Umbilical cord (tissue), 2 donors: Measurements from ENCODE around the gene PHKA2. TPM values are rescaled to one million over a fixed set of nuclear protein-coding genes. Genes with fewer than 3 reads are reported as not detected.
A peak's percentile ranks its signal among the peaks of the same experiment; 100 is the strongest.

Experiments used
- DNase-seq: peaks from one replicate; pipeline ENCODE4 v3.0.0-alpha.2; 2015; ENCODE audit warnings: low spot score
- total RNA-seq: library from RNA; depleted of rRNA; stranded (reverse); fragments of >200 nt; gene quantifications from one replicate; pipeline ENCODE4 v1.2.3, GENCODE V29; 2014; ENCODE audit warnings: low replicate concordance; ENCODE audit not compliant: insufficient read depth

PHKA2 gene
- total RNA-seq, 1 donor from 2014 or later = 8.7 TPM

DNA sequence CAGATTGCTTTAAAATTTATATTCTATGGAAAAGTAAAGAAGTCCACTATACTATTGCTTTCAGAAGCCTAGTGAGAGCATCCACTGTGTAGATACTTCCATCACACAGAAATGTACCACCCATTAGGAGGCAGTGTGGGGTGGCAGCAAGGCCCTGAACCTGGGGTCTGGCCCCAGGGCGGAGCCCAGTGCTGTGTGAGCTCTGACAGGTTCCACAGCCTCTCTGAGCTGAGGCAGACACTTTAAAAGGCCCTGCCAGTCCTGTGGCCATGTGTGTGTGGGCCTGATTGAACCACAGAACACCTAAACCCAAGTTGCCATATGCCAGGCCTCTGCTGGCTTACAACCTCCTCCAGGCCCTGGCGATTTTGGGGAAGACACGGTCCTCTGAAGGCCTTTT is 49.2 kb downstream of the PHKA2 start:
- DNase-seq = no peak

DNA sequence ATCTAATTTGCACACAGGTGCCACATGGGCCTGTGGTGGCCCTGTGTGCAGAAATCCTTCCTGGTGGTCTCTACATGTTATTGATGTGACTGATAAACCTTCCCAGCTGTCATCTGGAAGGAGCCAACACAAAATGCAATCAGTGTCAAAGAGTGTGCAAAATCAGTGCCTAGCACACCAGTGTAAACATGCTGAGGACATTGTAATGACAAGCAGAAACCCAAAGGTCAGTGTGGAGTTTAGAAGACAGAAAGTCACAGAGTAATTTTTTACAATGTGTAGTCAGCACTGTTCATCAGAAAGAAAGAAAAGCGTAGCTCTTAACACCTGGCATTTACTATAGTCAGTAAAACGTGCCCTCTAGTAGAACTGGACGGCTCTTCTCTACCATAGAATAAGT is 50.3 kb downstream of the PHKA2 start:
- DNase-seq = no peak

DNA sequence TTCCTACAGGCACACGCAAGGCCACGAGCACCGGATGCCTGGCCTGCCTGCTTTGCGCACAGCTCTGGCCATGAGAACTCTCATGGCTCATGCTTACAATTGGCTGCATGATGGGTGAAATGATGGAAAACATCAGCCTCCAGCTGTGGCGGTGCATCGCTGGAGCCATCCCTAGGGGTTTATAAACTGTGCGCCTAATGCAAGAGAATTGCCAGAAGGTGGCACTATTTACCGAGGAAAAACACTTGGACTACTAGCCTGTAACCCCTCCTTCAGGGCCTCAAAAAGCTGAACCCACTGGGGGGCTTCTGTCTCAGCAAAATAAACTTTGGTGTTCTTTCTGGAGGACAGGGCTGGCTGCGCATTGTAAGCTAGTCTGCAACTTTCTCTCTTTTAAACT is 51.9 kb downstream of the PHKA2 start:
- peak; percentile 4 for DNase-seq

DNA sequence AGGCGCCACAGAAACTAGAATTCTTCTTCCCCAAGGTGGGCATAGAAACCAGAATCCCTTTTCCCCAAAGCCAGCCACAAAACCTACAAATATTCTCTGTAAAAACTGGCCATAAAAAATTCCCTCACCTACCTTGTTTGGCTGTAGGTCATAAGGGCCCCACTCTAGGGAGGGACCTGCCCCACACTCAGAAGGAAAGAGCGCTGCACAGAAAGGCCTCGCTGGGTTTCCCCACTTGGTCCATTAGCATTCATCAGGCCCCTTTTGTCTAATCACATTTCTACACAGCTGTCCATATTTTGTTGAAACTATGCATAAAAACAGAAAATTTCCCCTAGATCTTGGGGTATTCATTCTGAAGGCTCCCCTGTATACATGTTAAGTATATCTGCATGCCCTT is 54.1 kb downstream of the PHKA2 start:
- no peak for DNase-seq

DNA sequence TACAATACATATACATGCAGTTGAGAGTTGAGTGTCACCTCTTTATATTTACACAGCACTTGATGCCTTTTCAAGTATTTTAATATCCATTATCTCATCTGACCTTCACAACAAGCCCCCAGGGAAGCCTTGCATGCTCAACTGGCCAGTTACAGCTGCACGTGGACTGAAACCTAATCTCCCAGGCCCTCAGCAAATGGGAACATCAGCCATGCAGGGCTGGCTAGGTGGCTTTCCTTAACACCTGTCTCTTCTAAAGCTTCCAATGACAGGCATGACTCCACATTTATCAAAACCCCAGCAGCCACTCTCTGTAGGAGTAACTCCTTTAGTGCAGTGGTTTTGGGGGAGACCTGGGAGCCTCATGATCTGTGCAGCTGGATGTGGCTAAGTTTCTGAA is 56.4 kb downstream of the PHKA2 start:
- no peak for DNase-seq

DNA sequence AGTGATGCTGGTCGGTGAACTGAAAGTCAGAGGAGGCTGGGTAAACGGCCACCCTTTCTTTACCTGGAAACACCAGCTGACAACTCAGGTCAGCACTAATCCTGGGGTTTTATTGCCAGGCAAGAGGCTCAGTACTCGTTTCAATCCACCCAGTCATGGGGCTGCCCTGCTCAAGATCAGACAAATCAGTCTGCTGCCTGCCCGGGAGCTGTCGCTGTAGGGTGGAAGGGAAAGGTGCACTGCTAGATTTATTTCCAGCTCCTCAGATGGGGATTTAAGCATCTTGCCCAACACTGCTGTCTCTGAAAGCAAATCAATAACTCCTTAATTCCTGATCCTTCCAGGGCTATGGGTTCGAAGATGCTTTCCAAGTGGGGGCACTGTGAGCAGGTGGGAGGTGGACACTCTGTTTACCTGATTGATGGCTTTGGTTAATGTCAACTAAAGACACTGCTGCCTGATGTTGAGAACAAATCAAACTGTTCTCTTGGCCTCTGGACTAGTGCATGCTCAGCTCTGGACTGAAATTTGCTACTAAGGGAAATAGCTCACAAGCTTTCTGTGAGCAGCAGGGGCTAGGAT is 59.3 kb downstream of the PHKA2 start:
- DNase-seq = no peak

DNA sequence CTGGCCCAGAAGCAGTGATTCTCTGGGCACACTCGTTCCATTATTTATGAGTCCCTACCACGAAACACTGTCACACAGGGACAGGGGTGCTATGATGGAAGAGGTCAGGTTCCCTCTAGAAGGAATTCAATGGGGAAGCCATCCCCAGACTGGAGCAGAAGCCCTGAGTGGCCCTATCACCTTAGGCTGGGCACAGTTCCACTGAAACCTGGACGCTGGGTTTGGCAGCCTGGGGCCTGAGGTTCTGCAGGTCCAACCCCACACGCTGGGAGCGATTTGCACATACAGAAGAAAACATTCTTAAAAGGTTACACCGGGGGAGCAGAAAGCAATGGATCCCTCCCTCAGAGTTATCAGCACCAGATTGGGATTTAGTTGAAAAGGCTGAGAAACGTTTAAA is 63.3 kb downstream of the PHKA2 start:
- no peak for DNase-seq

DNA sequence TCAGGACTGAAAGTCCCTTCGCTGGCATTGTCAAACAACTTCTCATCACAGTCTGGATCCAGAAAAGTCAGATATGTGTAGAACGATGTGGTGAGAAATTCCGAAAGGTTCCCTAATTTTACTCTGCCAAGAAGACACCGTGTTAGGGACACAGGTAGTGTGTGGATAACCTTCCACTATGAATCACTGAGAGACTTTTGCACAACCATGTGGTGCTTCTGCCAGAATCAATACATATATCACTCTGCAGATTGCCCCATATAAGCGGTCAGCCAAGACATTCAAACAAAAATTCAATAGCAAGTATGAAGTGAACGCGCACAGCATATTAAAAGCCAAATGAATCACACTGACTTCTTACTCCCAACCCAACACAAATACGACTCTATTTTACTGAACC is 63.8 kb downstream of the PHKA2 start:
- DNase-seq = no peak

DNA sequence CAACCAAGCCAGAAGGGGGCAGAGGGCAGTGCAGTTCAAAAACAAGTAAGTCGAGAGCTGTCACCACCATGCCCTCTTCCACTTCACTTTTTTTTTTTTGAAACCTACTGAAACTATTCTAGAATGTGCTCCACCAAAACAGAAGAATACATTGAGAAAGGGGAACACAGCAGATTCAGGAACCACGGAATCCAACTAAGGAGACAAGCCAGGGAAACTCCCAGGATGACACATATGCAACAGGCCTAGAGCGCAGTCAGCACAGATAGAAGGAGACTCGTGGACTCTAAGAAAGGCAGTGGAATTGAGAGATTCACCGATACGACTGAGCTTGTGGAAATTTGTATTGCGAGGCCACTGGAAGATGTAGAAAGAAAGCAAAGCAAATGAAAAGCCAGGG is 66.1 kb downstream of the PHKA2 start:
- no peak for DNase-seq

DNA sequence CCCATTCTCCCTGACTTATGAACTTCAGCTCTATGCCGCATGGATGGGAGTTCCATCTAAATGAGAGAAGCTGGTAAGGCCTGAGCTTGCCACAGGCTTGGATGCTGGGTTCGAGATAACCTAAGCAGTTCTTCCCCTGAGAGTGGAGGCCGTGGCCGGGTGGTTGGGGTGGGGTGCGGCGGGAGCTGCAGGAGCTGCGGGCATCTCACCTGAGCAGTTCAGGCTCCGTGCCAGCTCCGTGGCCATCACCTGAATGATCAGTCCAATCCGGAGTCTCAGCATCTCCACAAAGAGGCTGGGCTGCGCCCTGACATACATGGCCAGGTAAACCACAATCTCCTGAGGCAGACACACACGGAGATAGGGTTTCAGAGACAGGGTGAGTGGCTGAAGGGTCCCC is 77.6 kb downstream of the PHKA2 start:
- DNase-seq = no peak

DNA sequence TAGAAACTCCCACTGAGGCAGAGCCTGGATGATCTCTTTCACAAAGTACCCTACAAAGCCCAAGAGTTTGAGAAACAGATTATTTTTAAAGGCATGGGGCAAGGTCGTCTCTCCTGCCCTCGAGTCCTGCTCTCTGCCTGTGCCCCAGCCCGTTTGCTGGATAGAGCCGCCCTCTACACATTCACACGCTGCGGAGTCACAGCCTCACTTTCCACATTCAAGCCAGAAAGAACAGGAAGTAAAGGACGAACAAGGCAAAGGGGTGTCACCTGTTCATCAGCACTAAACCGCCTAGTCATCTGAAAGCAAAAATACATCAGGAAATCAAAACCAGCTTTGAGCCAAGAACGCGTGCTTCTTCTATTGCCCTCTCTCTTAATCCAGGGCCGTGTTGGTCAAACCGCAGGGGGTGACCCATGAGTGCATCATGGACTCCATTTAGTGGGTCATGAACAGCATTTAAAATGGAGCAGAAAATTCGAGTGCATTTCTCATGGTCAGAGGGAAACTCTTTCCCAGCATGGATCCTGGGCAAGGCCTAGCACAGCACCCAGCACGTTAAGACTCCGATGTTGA is 83.4 kb downstream of the PHKA2 start:
- DNase-seq = no peak

DNA sequence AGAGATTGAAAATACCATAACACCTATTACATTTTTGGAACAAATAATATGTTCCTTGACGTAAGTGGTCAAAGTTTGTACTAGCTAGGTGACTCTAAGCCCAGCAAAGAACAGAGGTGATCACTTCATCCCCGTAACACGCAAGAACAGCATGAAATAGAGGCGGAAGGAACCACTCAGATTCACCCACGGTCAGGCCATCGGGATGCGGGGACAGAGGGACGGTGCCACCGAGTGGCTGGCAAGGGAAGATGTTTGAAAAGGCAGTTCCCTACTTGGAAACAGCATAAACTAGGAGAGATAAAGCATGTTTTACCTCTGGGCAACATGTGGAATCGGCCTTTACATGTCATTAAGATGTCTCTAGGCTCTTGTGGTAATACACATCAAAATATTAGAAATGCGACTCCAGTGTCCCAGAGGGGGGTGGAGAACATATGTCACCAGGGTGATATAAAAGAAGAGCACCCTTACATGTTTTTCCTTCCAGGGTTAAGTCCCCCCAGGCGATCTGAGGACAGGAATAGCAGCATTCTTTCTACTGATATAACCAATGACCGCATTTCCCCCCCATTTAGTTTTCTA is 84.0 kb downstream of the PHKA2 start:
- no peak for DNase-seq

DNA sequence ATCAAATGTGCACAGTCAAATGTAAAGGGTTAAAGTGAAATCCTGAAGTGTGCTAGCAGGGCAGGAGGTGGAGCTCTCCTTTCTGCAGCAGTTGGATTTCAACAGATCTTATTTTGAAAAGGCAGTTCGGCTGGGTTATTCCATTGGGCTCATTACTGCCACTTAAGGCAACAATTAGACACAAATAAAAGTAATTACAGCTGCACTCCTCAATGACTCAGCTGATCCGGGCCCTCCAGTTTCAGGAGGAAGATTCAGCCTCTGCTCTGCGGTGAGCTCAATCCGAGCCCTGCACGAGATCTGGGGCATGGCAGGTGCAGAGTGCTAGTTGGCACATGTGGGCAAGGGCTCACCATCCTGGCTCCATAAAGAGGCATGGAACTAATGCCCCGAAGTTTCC is 85.4 kb downstream of the PHKA2 start:
- DNase-seq = no peak

DNA sequence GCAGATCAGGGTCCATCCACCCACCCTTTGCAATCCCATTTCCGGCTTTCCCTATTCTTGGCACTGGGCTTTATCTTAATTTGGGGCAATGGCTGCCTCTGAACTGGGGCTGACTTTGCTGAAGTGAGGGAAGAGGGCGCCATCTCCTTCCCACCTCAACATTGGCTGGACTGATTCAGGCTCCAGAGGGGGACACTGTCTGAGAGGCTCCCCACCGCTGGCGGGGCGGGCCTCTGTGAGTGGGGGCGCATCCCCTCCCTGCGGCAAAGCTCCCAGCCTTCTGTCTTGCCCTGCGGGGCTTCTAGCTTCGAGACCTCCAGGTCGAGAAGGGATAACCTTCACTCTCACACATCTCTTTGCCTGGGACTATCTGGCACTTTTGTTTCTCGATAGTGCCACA is 85.8 kb downstream of the PHKA2 start:
- DNase-seq = no peak

DNA sequence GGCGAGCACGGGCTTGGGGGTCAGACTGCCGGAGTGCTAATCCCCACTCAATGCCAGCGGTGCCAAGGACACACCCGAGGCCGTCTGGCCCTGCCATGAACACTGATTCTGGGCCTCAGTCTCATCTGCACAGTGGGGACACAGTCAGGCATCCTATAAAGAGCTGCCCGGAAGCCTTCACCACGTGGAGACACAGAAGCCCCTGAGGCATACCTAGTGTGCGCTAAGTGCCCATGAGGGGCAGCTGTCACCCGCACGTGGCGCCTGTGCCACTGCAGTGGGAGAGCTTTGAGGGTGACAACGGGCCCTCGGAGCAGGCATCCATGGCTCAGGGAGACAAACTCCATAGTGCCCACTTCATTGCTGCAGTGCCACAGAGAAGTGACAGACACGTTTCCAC is 86.3 kb downstream of the PHKA2 start:
- no peak for DNase-seq

DNA sequence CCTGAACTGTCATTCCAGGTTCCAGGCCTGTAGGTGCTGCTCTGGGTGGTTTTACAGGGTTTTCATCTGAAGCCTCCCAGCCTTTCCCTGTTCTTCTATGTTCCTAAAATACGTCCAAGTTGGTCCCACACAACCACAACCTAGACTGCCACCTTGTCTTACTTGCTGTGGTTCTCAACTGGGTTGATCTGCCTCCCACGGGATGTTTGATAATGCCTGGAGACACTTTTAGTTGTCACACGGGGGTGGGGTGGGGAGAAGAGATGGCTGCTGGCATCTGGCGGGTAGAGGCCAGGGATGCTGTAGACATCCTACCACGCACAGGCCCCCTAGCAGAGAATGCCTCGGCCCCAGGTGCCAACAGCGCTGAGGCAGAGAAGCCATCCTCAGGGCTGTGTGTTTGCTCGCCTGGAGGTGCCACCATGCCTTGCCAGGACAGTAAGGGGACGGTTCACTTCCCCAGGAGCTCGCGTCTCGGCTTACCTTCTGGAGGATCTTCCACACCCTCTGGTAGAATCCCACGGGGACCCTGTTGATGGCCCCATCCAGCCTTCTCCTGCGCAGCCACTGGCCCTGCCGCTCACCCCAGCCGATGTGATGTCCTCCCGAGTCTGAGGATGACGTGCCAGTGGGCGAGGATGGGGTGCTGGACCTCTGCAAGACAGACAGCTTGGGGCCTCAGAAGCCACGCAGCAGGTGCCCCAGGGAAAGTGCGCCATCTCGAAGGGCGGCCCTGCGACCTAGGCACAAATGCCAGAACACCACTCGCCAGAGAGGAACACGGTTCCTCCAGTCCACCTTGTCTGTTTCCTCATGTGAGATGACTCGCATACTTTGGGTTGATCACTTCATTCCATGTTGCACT is 87.0 kb downstream of the PHKA2 start:
- no peak for DNase-seq

DNA sequence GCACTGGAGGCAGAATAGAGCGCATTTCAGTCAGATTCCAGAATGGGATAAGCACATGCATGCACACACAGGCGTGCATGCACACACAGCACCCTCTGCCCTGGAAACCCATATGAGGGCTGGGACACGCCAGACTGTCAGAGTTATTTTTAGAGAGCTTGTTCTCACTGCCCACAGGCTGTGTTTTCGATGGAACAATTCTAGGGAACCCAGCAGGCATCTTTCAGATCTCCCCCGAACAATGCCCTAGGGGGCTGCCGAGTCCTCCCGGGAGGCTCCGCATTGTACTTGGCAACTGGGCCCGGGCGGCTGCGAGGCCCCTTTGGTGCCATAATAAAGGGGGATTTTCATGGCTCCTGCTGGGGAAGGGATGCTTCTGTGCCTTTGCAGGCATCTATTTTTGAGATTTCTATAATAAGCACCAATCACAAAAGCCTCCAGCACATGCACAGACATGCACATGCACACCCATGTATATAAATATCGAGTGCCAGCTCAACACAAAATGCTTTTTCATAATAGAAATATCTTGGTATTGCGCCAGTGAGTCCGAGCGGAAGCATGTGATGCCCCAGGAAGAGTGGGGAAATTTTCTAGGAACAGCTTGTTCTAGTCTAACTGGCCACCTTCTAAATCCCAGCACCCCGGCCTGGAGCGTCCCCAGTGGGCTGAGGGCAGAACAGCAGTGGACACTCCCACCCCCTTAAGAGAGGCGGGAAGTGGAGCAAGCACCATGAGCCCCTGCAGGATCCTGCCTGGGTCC is 88.5 kb downstream of the PHKA2 start:
- DNase-seq = peak; percentile 52

DNA sequence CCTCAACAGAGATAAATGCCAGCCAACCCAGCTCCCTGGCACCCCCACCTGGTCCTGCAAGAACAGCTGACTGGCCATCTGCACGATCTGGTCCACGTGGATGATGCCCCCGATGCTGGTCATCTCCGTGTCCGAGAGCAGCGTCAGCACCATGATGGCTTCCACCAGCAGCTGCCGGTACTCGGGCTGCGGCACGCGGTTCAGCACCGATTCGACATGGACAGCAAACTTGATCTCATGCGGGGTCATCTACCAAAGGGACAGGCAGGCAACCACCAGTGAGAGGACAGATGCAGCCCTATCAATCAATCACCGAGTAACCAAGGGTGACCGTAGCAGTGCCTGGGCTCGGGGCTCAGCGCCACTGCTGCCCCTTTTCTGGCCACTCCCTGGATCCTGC is 89.8 kb downstream of the PHKA2 start:
- no peak for DNase-seq

DNA sequence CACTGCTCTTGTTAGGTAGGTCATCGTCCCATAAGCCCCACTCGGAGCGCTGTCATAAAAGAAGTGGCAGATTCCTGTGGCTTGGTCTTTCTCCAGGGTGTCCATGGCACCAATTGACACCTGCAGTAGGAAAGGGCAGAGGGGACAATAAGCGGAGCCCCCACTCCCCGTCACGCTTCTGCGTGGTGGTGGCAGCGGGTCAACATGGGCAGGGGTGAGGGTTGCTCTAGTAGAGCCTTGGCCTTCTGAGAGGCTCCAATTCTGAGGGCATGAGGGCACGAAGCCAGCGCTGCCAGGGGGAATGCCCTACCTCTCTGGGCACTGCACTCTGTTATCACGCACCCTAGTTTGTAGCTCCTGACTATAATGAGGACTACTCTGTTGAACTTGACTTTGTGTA is 90.4 kb downstream of the PHKA2 start:
- DNase-seq = no peak

DNA sequence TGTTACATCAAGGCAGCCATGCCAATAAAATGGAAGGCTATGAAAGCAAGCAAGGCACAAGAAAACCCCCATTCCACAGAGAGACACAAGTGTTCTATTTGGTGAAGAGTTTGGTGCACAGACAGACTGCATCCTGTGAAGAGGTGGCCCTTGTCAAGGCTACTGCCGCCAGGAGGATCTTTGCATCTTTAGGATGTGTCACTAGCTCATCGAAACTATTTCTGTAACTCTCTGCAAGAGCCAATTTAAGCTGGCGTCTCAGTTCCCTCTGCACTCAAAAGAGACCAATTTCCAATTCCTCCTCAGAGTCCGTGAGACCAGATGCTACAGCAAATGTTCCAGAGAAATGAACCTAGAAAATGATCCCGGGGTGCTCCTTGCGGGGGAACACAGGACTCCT is 91.0 kb downstream of the PHKA2 start:
- DNase-seq = no peak

DNA sequence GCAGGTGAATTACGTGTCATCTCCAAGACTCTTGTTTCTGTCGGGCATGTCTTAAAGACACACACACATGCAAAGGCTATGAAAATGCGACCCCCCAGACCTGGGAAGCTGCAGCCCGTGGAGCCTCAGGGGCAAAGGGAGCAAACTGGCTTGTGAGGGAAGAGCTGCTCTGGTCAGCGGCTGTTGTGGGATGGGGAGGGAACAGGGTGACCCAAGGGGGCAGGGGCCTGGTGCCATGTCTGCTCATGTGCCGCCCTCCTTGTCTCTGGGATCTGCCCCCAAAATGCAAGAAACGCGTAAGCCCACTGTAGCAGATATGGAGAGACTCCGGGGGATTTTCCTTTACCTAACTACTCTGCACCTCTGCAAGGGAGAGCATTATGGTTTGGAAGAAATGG is 92.4 kb downstream of the PHKA2 start:
- no peak for DNase-seq
